Neural crest cell (in vitro differentiated cells): ENCODE results near the gene NMRAL1. TPM values are rescaled to one million over a fixed set of nuclear protein-coding genes. Genes with fewer than 3 reads are reported as not detected.

ENCODE experiments used
- DNase-seq: peaks from one replicate; pipeline ENCODE4 v3.0.0; 2021; ENCODE audit warnings: low read depth, mixed read lengths, low spot score
- H3K27ac Mint-ChIP-seq: one replicate; pipeline ENCODE4 v1.8.0; 2021; ENCODE audit warnings: mild to moderate bottlenecking, mixed read lengths; ENCODE audit not compliant: unreplicated experiment
- H3K27me3 Mint-ChIP-seq: 2 replicates; pipeline ENCODE4 v1.8.0; 2021; ENCODE audit warnings: low read depth, mild to moderate bottlenecking, mixed read lengths
- H3K36me3 Mint-ChIP-seq: 2 replicates; pipeline ENCODE4 v1.8.0; 2021; ENCODE audit warnings: low read depth, mild to moderate bottlenecking, mixed read lengths
- H3K4me1 Mint-ChIP-seq: 2 replicates; pipeline ENCODE4 v1.8.0; 2021; ENCODE audit warnings: mixed read lengths
- H3K4me3 Mint-ChIP-seq: one replicate; pipeline ENCODE4 v1.8.0; 2021; ENCODE audit warnings: mild to moderate bottlenecking, mixed read lengths
- H3K9me3 Mint-ChIP-seq: 2 replicates; pipeline ENCODE4 v1.8.0; 2021; ENCODE audit warnings: mixed read lengths
- total RNA-seq: library from RNA; stranded (reverse); gene quantifications from 2 replicates; pipeline ENCODE4 v1.2.1, GENCODE V29; 2021
- TF ChIP-seq, protein P1 (sequence below): fragments of 200-600 bp; sonication (generic); conservative IDR thresholded peaks from 2 replicates; pipeline ENCODE4 v1.5.0; 2021; ENCODE audit warnings: antibody characterized with exemption, mild to moderate bottlenecking

The NMRAL1 gene
- total RNA-seq, 1 donor from 2014 or later: 45.0 TPM

GRCh38 chr16:4517812-4518680 lies 43.6 kb upstream of the NMRAL1 start:
- no peak overlapping the region for H3K27ac Mint-ChIP-seq
- DNase-seq: peak; percentile 44
- no peaks in the 10 kb centered on the region for H3K36me3 Mint-ChIP-seq

DNA sequence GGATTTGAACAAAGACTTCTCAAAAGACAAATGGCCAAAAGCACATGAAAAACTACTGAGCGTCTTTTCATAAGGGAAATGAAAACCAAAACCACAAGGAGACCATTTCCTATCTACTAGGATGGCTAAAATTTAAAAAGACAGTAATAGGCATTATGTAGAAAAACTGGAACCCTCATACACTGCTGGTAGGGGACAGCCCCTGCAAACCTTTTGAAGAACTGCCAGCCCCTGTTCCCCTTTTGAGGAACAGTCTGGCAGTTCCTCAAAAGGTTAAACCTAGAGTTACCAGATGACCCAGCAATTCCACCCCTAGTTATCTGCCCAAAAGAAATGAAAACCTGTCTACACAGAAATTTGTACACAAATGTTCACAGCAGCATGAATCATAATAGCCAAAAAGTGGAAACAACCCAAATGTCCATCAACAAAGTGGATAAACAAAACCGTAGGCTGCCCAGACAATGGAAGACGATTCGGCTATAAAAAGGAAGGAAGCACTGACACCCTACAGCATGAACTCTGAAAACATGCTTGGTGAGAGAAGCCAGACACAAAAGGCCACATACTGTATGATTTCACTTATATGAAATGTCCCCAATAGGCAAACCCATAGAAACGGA lies 41.3 kb upstream of the NMRAL1 start:
- H3K36me3 Mint-ChIP-seq: no peaks in the 10 kb centered on the region
- TF ChIP-seq, protein P1, sequence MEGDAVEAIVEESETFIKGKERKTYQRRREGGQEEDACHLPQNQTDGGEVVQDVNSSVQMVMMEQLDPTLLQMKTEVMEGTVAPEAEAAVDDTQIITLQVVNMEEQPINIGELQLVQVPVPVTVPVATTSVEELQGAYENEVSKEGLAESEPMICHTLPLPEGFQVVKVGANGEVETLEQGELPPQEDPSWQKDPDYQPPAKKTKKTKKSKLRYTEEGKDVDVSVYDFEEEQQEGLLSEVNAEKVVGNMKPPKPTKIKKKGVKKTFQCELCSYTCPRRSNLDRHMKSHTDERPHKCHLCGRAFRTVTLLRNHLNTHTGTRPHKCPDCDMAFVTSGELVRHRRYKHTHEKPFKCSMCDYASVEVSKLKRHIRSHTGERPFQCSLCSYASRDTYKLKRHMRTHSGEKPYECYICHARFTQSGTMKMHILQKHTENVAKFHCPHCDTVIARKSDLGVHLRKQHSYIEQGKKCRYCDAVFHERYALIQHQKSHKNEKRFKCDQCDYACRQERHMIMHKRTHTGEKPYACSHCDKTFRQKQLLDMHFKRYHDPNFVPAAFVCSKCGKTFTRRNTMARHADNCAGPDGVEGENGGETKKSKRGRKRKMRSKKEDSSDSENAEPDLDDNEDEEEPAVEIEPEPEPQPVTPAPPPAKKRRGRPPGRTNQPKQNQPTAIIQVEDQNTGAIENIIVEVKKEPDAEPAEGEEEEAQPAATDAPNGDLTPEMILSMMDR: no peak
- no peak overlapping the region for H3K4me3 Mint-ChIP-seq
- H3K27me3 Mint-ChIP-seq: no peaks in the 10 kb centered on the region
- H3K9me3 Mint-ChIP-seq: no peaks in the 10 kb centered on the region
- DNase-seq: no peak
- no peaks in the 10 kb centered on the region for H3K4me1 Mint-ChIP-seq
- no peak overlapping the region for H3K27ac Mint-ChIP-seq

More at GRCh38 chr16:4517812-4518680, 43.6 kb upstream of the NMRAL1 start:
- peaks cover 4% of the 10 kb centered on the region for H3K4me1 Mint-ChIP-seq
- no peak overlapping the region for H3K4me3 Mint-ChIP-seq
- TF ChIP-seq, protein P1: peak; percentile 72
- no peaks in the 10 kb centered on the region for H3K9me3 Mint-ChIP-seq
- H3K27me3 Mint-ChIP-seq: no peaks in the 10 kb centered on the region

DNA sequence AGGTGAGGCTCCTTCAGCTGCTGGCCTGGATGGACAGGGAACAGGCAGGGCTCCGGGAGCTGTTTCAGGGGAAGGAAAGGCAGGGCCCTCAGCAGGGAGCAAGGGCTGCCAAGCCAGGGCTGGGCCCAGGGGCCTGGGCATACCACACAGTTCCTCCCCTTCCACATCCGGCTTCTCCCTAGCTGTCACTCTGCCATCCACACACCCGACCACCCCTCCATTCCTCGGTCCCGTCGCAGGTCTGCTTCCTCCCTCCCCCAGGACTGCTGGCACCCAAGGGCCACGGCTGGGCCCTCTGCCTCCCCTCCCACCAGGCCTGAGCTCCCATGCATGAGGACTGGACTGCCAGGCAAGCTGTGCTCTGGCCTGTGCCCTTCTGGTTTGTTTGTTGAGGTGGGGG lies 40.2 kb upstream of the NMRAL1 start:
- Mint-ChIP-seq H3K27me3 (no peaks in the 10 kb centered on the region), H3K4me1 (no peaks in the 10 kb centered on the region), H3K27ac (no peak overlapping the region), H3K9me3 (no peaks in the 10 kb centered on the region), H3K36me3 (no peaks in the 10 kb centered on the region), H3K4me3 (no peak overlapping the region)
- TF ChIP-seq, protein P1: no peak
- no peak for DNase-seq

DNA sequence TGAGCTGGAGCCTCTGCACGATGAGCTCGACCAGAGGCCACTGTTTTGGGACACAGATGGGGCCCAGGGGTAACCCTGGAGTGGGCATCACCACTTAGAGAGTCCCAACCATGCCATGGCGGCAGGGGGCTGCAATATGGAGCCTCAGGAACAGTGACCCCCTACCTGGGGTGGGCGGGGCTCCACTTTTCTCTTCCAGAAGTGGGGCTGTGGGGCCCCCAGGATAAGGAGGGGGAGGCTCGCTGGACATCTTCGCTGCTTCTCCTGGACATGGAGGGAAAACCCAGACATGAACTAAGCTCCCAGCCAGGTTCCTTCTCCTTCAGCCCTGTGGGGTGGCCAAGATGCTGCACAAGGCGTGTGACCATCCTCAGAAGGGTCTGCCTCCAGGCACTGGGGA lies 39.5 kb upstream of the NMRAL1 start:
- H3K4me3 Mint-ChIP-seq: no peak overlapping the region
- TF ChIP-seq, protein P1: no peak
- H3K36me3 Mint-ChIP-seq: no peaks in the 10 kb centered on the region
- H3K4me1 Mint-ChIP-seq: no peaks in the 10 kb centered on the region
- DNase-seq: no peak
- H3K9me3 Mint-ChIP-seq: no peaks in the 10 kb centered on the region
- no peak overlapping the region for H3K27ac Mint-ChIP-seq
- H3K27me3 Mint-ChIP-seq: no peaks in the 10 kb centered on the region

DNA sequence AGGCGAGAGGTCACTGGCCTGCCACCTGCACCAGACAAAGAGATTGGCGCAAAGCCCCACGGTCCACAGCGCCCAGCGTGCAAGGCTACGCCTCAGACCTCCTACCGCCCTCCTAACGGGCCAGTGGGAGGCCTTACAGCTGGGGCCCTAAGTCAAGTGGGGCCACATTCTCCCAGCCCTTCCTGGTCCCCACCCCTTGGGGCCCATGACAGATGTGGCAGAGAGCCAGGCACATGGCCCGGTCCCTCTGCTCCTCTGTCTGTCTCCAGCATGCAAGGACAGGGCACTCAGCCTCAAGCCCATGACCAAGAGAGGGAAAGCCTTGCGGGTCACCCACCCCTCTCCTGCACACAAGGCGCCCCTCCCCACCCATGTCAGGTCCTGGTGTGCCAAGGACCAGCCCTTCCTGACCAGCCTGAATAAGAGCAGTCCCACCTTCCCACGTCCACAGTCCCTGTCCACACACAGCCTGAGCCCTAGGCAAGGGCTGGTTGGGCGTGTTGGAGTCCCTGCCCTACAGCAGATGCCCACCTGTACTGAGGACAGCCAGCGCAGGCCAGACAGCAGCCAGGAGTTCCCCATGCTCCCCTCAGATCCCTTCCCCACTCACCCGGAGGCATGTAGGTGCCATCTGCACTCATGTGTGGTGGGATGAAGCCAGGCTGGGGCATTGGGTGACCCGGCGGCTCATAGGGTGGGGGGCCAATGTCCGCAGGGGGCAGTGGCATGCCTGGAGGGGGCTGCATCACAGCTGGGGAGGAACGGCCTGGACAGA lies 38.8 kb upstream of the NMRAL1 start:
- H3K4me3 Mint-ChIP-seq: no peak overlapping the region
- H3K36me3 Mint-ChIP-seq: no peaks in the 10 kb centered on the region
- H3K4me1 Mint-ChIP-seq: no peaks in the 10 kb centered on the region
- no peak for DNase-seq
- H3K9me3 Mint-ChIP-seq: no peaks in the 10 kb centered on the region
- H3K27ac Mint-ChIP-seq: no peak overlapping the region
- no peaks in the 10 kb centered on the region for H3K27me3 Mint-ChIP-seq
- TF ChIP-seq, protein P1: no peak
